ENCODE results near the gene WIZ. TPM values are rescaled to one million over a fixed set of nuclear protein-coding genes. Genes with fewer than 3 reads are reported as not detected.
A peak's percentile ranks its signal among the peaks of the same experiment; 100 is the strongest.

The WIZ gene
- total and polyA plus RNA-seq, 10 of the 15 experiments (the other 5 are each of a cell fraction or from before 2014, with no cell fraction given), result 0.10 to 26.7 (median 2.7) TPM

DNA sequence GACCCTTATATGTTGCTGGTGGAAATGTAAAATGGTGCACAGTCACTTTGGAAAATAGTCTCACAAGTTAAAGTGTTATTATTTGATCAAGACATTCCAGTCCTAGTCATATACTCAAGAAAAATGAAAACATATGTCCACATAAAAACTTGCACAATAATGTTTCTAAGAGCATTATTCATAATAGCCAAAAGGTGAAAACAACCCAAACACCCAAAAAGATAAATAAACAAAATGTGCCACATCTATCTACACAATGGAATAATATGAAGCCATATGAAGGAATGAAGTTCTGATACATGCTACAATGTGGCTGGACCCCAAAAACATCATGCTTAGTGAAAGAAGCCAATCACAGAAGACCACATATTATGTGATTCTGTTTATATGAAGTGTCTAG lies 55.8 kb downstream of the WIZ start:
- H3K27me3 ChIP-seq (replicated peaks in 1 of 2; ENCODE audit: control insufficient read depth in 2 of 2, insufficient read depth in 2 of 2, low read length in 1 of 2), result no peaks in the 10 kb centered on the region
- no peak for ATAC-seq
- H2AFZ ChIP-seq (ENCODE audit: control insufficient read depth, low read depth, low read length), result no peak overlapping the region
- peaks cover 2% of the 10 kb centered on the region; the same call in 1 of the 2 replicates for H3K79me2 ChIP-seq (ENCODE audit: control insufficient read depth, insufficient read depth, low read length)
- peaks cover 6% of the 10 kb centered on the region; the same call in 1 of the 2 replicates for H4K20me1 ChIP-seq (ENCODE audit: control insufficient read depth, insufficient read depth)
- no peak overlapping the region for H3K4me3 ChIP-seq
- H3K9me3 ChIP-seq (replicated peaks; ENCODE audit: control insufficient read depth, insufficient read depth, low read length), result no peaks in the 10 kb centered on the region
- TF ChIP-seq CHD2 (IDR thresholded peaks at IDR 0.05; ENCODE audit: borderline replicate concordance, low read depth, low read length), result no peak
- intact Hi-C loops (cut with micrococcal nuclease; ENCODE audit: unreplicated experiment), result no loop called here
- BruUV-seq (replicated peaks), result no TSS peak
- RAD21 ChIA-PET (ENCODE audit: unreplicated experiment), result no interaction called here
- in situ Hi-C loops (cut with MboI), result no loop called here
- peaks cover 21 to 30% of the 10 kb centered on the region in 2 experiments for H3K36me3 ChIP-seq (ENCODE audit: control insufficient read depth in 2 of 2, insufficient read depth in 2 of 2, low read length in 1 of 2)
- no peak overlapping the region for H3K4me2 ChIP-seq (ENCODE audit: control insufficient read depth, insufficient read depth)
- CTCF ChIA-PET, result no interaction called here
- FAIRE-seq, result no peak
- POLR2A ChIA-PET, result interaction anchor here (1.4 kb wide), 1 partner anchor 16 kb away, joined by 4 read pairs; no protein-coding TSS in a partner anchor
- no peak overlapping the region for H3K27ac ChIP-seq (ENCODE audit: control insufficient read depth, insufficient read depth)
- SMC1A ChIA-PET (ENCODE audit: uncharacterized antibody, unreplicated experiment), result interaction anchor here (0.9 kb wide), 1 partner anchor 13 kb away, joined by 4 read pairs; no protein-coding TSS in a partner anchor
- H3K4me1 ChIP-seq (ENCODE audit: control insufficient read depth, insufficient read depth, low read length), result no peaks in the 10 kb centered on the region
- DNase-seq (ENCODE audit: low read depth, low spot score), result no peak
- no peak overlapping the region for H3K9ac ChIP-seq (ENCODE audit: control insufficient read depth, insufficient read depth, low read length)

DNA sequence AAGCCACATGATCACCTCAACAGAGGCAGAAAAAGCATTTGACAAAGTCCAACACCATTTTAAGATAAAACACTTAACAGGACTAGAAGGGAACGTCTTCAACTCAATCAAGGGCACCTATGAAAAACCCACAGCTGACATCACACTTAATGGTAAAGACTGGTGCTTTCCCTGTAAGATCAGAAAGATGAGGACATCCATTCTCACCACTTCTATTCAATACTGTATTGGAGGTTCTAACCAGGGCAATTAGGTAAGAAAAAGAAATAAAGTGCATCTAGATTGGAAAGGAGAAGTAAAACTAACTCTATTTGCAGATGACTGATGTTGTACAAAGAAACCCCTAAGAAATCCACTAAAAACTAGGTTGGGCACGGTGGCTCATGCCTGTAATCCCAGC lies 58.9 kb downstream of the WIZ start:
- in situ Hi-C loops (cut with MboI), result no loop called here
- DNase-seq (ENCODE audit: low read depth, low spot score) (no peak), FAIRE-seq (no peak), ATAC-seq (peak; percentile 72)
- Histone ChIP-seq H2AFZ (ENCODE audit: control insufficient read depth, low read depth, low read length) (no peak overlapping the region), H3K9me3 (replicated peaks; ENCODE audit: control insufficient read depth, insufficient read depth, low read length) (no peaks in the 10 kb centered on the region), H4K20me1 (ENCODE audit: control insufficient read depth, insufficient read depth) (no peaks in the 10 kb centered on the region), H3K4me3 (no peak overlapping the region), H3K27me3 (replicated peaks in 1 of 2; ENCODE audit: control insufficient read depth in 2 of 2, insufficient read depth in 2 of 2, low read length in 1 of 2) (no peaks in the 10 kb centered on the region), H3K36me3 (ENCODE audit: control insufficient read depth in 2 of 2, insufficient read depth in 2 of 2, low read length in 1 of 2) (peaks cover 2 to 13% of the 10 kb centered on the region in 2 experiments), H3K79me2 (ENCODE audit: control insufficient read depth, insufficient read depth, low read length) (peaks cover 3% of the 10 kb centered on the region), H3K4me1 (ENCODE audit: control insufficient read depth, insufficient read depth, low read length) (no peaks in the 10 kb centered on the region), H3K4me2 (ENCODE audit: control insufficient read depth, insufficient read depth) (no peak overlapping the region), H3K27ac (ENCODE audit: control insufficient read depth, insufficient read depth) (no peak overlapping the region), H3K9ac (ENCODE audit: control insufficient read depth, insufficient read depth, low read length) (no peak overlapping the region)
- ChIA-PET CTCF (no interaction called here), RAD21 (ENCODE audit: unreplicated experiment) (interaction anchor here (0.9 kb wide), 1 partner anchor 26 kb away, joined by 3 read pairs; no protein-coding TSS in a partner anchor), POLR2A (no interaction called here), SMC1A (ENCODE audit: uncharacterized antibody, unreplicated experiment) (interaction anchor here (1.6 kb wide), 1 partner anchor 11 kb away, joined by 5 read pairs; the partner anchor contains the start of gene AKAP8)
- BruUV-seq (replicated peaks), result no TSS peak
- intact Hi-C loops (cut with micrococcal nuclease; ENCODE audit: unreplicated experiment), result no loop called here
- WGBS (ENCODE audit: insufficient coverage, insufficient replicate concordance, low lambda C conversion rate, missing lambda C conversion rate), result 46% methylated on average over 2 of the region's 2 CpGs
- TF ChIP-seq, protein P1, sequence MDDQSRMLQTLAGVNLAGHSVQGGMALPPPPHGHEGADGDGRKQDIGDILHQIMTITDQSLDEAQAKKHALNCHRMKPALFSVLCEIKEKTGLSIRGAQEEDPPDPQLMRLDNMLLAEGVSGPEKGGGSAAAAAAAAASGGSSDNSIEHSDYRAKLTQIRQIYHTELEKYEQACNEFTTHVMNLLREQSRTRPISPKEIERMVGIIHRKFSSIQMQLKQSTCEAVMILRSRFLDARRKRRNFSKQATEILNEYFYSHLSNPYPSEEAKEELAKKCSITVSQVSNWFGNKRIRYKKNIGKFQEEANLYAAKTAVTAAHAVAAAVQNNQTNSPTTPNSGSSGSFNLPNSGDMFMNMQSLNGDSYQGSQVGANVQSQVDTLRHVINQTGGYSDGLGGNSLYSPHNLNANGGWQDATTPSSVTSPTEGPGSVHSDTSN (IDR thresholded peaks at IDR 0.05; ENCODE audit: insufficient replicate concordance, low read depth, low read length), result no peak
- TF ChIP-seq MTA2 (IDR thresholded peaks at IDR 0.05; ENCODE audit: low read depth) (peak; percentile 33; the same call in 1 of the 2 replicates), CHD4 (IDR thresholded peaks at IDR 0.05) (no peak), SRF (IDR thresholded peaks at IDR 0.05; ENCODE audit: low read depth in 2 of 2, low read length in 2 of 2) (no peak), ATF7 (IDR thresholded peaks at IDR 0.05; ENCODE audit: low read depth) (peak; percentile 76), CEBPB (IDR thresholded peaks at IDR 0.05; ENCODE audit: borderline replicate concordance in 1 of 2, low read depth in 2 of 2, low read length in 2 of 2) (no peak), JUNB (IDR thresholded peaks at IDR 0.05) (0 out of 2 replicates have a peak, but pooled peaks have one; percentile 22), CREB1 (IDR thresholded peaks at IDR 0.05; ENCODE audit: low read depth) (peak; percentile 26; the same call in 1 of the 2 replicates), ZSCAN29 (IDR thresholded peaks at IDR 0.05) (no peak), DPF2 (IDR thresholded peaks at IDR 0.05) (no peak), MYB (IDR thresholded peaks at IDR 0.05; ENCODE audit: borderline replicate concordance, low read depth, low read length) (no peak), FOXM1 (IDR thresholded peaks at IDR 0.05; ENCODE audit: low read depth, low read length) (no peak)
- TF ChIP-seq, protein P2, sequence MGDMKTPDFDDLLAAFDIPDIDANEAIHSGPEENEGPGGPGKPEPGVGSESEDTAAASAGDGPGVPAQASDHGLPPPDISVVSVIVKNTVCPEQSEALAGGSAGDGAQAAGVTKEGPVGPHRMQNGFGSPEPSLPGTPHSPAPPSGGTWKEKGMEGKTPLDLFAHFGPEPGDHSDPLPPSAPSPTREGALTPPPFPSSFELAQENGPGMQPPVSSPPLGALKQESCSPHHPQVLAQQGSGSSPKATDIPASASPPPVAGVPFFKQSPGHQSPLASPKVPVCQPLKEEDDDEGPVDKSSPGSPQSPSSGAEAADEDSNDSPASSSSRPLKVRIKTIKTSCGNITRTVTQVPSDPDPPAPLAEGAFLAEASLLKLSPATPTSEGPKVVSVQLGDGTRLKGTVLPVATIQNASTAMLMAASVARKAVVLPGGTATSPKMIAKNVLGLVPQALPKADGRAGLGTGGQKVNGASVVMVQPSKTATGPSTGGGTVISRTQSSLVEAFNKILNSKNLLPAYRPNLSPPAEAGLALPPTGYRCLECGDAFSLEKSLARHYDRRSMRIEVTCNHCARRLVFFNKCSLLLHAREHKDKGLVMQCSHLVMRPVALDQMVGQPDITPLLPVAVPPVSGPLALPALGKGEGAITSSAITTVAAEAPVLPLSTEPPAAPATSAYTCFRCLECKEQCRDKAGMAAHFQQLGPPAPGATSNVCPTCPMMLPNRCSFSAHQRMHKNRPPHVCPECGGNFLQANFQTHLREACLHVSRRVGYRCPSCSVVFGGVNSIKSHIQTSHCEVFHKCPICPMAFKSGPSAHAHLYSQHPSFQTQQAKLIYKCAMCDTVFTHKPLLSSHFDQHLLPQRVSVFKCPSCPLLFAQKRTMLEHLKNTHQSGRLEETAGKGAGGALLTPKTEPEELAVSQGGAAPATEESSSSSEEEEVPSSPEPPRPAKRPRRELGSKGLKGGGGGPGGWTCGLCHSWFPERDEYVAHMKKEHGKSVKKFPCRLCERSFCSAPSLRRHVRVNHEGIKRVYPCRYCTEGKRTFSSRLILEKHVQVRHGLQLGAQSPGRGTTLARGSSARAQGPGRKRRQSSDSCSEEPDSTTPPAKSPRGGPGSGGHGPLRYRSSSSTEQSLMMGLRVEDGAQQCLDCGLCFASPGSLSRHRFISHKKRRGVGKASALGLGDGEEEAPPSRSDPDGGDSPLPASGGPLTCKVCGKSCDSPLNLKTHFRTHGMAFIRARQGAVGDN (IDR thresholded peaks at IDR 0.05), result no peak
